ENCODE results near the gene PNPLA7. TPM values are rescaled to one million over a fixed set of nuclear protein-coding genes. Genes with fewer than 3 reads are reported as not detected.

The PNPLA7 gene
- total and polyA plus RNA-seq, 2 of the 8 experiments (the other 6 are each of a cell fraction or from before 2014, with no cell fraction given): 0.35 to 0.47 TPM

DNA sequence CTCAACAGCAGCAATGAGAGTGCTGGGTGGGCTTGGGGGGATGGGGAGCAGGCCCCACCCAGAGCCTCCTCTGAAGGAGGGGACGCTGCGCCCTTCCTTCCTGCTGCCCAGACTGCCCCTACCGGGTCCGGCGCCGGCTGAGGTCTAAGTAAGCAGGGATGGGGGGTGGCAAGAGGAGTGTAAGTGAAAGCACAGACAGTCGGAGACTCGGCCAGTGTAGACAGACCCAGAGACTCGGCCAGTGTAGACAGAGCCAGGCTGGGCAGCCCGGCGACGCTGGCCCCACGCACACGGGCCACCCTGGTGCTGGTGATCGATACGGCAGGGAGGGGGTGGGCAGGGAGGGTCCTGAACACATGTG lies 101.6 kb downstream of the PNPLA7 start:
- no peak overlapping the region for H3K14ac ChIP-seq (ENCODE audit: insufficient read length)
- H2BK20ac ChIP-seq (ENCODE audit: low read length): no peak overlapping the region
- H2AFZ ChIP-seq (ENCODE audit: low read length): no peak overlapping the region
- H3K4me3 ChIP-seq (ENCODE audit: extremely low read depth in 1 of 4, insufficient read depth in 2 of 4, low read depth in 3 of 4, low read length in 4 of 4): no peak overlapping the region
- ChIA-PET CTCF (ENCODE audit: partially characterized antibody) (interaction anchor here (1.1 kb wide), 1 partner anchor 12 kb away, joined by 3 read pairs; no protein-coding TSS in a partner anchor), POLR2A (ENCODE audit: partially characterized antibody) (no interaction called here)
- no peak overlapping the region for H2BK5ac ChIP-seq (ENCODE audit: low read depth, low read length)
- H4K20me1 ChIP-seq (replicated peaks in 1 of 2; ENCODE audit: control insufficient read depth in 1 of 2, insufficient read depth in 2 of 2, low read length in 2 of 2): peaks cover 0 to 6% of the 10 kb centered on the region in 2 experiments
- no peak overlapping the region for H2BK12ac ChIP-seq (ENCODE audit: low read depth, low read length)
- no peak overlapping the region for H3K4me2 ChIP-seq (ENCODE audit: insufficient read depth in 1 of 2, low read depth in 2 of 2, low read length in 2 of 2)
- peaks cover 0 to 9% (median 3%) of the 10 kb centered on the region in 4 experiments; a peak in 3 of 8 replicates for H3K36me3 ChIP-seq (ENCODE audit: control insufficient read depth in 2 of 4, insufficient read depth in 4 of 4, low read length in 3 of 4)
- DNase-seq (ENCODE audit: low read depth in 1 of 2, low spot score in 2 of 2) (no peak), FAIRE-seq (no peak)
- no peaks in the 10 kb centered on the region; a peak in 1 of 7 replicates for H3K27me3 ChIP-seq (replicated peaks in 1 of 4; ENCODE audit: control insufficient read depth in 3 of 4, extremely low read depth in 1 of 4, insufficient read depth in 3 of 4, low read length in 3 of 4)
- no peak overlapping the region for H2BK15ac ChIP-seq (ENCODE audit: low read length)
- no peak overlapping the region for H3K27ac ChIP-seq (ENCODE audit: low read depth, low read length)
- no peak overlapping the region for H2AK5ac ChIP-seq (ENCODE audit: low read depth, low read length)
- 95% methylated on average over 11 of the region's 16 CpGs; no CpG with 5 or more reads in 1 of the 2 experiments for WGBS, 2 experiments (ENCODE audit: extremely low coverage in 1 of 2, insufficient coverage in 1 of 2, insufficient read length in 1 of 2, insufficient replicate concordance in 2 of 2, low coverage in 1 of 2, low lambda C conversion rate in 2 of 2, missing lambda C conversion rate in 1 of 2)
- no peak overlapping the region for H4K8ac ChIP-seq (ENCODE audit: extremely low read depth, insufficient read depth, low read length)
- no peak overlapping the region for H3K4ac ChIP-seq (replicated peaks; ENCODE audit: insufficient read length, low read depth, low read length)
- no peak overlapping the region for H3K9ac ChIP-seq (replicated peaks in 1 of 4; ENCODE audit: extremely low read depth in 1 of 4, low read depth in 3 of 4, low read length in 3 of 4)
- no peak overlapping the region for H3K23ac ChIP-seq (ENCODE audit: insufficient read length)
- no peak overlapping the region for H3K18ac ChIP-seq (ENCODE audit: extremely low read depth, low read length)
- no peaks in the 10 kb centered on the region for H3K9me3 ChIP-seq (ENCODE audit: insufficient read depth in 2 of 2, low read depth in 1 of 2, low read length in 1 of 2)
- no peak overlapping the region for H3K56ac ChIP-seq (replicated peaks; ENCODE audit: insufficient read length, low read depth, low read length)
- peaks cover 0 to 6% (median 3%) of the 10 kb centered on the region in 4 experiments; a peak in 5 of 7 replicates for H3K4me1 ChIP-seq (replicated peaks in 1 of 4; ENCODE audit: control insufficient read depth in 3 of 4, insufficient read depth in 4 of 4, low read length in 3 of 4)
- TF ChIP-seq RFX5 (IDR thresholded peaks at IDR 0.05; ENCODE audit: borderline replicate concordance, low read depth, low read length): no peak
- H2BK120ac ChIP-seq (replicated peaks; ENCODE audit: low read depth, low read length): no peak overlapping the region
- no peaks in the 10 kb centered on the region for H3K79me2 ChIP-seq (ENCODE audit: control insufficient read depth in 1 of 2, insufficient read depth in 2 of 2, low read length in 2 of 2)
- peaks cover 2% of the 10 kb centered on the region; the same call in 1 of the 2 replicates for H3K23me2 ChIP-seq (ENCODE audit: low read depth, low read length)
- no peak overlapping the region for H4K91ac ChIP-seq (replicated peaks; ENCODE audit: insufficient read length, low read length)
- H4K5ac ChIP-seq (ENCODE audit: insufficient read length, low read depth, low read length): no peak overlapping the region
- no peaks in the 10 kb centered on the region for H3K79me1 ChIP-seq (ENCODE audit: low read depth, low read length)

Measured in H1 (cell line).